SK-N-SH treated with all-trans-retinoic acid at 6 μM for 48 hours (cell line): ENCODE results near the gene TMEM151B.

Source experiments
- GLIS3 ChIP-seq: fragments of 250-450 bp; sonication (Bioruptor Pico); IDR thresholded peaks from 2 replicates; pipeline ENCODE4 v1.5.0; 2020; ENCODE audit warnings: mild to moderate bottlenecking, moderate library complexity
- OSR1 ChIP-seq: fragments of 250-450 bp; sonication (Bioruptor Pico); IDR thresholded peaks from 2 replicates; pipeline ENCODE4 v1.8.0; 2022; ENCODE audit warnings: moderate library complexity, mild to moderate bottlenecking, inconsistent platforms
- TOX ChIP-seq: fragments of 250-450 bp; sonication (Bioruptor Pico); IDR thresholded peaks from 2 replicates; pipeline ENCODE4 v1.8.0; 2021; ENCODE audit warnings: mild to moderate bottlenecking, moderate library complexity, borderline replicate concordance
- ZNF8 ChIP-seq: fragments of 450-650 bp; formaldehyde crosslinking; IDR thresholded peaks from 2 replicates; pipeline ENCODE4 v1.5.0; 2020; ENCODE audit warnings: mild to moderate bottlenecking, moderate library complexity
- TF ChIP-seq, protein P1 (sequence below): fragments of 250-450 bp; sonication (Bioruptor Pico); IDR thresholded peaks from 2 replicates; pipeline ENCODE4 v1.8.0; 2021; ENCODE audit warnings: low read depth, mild to moderate bottlenecking, moderate library complexity, borderline replicate concordance

DNA sequence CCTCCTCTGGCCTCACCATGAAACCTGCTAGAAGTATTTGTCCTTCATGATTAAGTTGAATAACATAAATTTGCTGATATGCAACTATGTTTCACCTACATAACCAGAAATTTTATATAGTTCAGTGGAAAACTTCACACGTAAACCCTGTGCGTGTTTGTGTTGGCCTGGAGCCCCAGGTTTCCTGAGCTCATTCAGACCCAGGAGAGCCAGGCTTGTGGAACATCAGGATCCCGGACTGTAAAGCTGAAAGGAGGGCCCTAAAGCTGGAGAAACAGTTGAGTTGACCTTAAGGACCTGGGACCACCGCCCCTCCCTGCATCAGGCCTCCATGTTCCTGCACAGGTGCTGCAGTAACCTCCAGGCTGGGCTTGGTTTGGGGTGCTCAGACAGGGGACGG, 69.1 kb downstream of the TMEM151B start:
- TF ChIP-seq TOX (CRISPR knock-in tag): no peak
- TF ChIP-seq OSR1: no peak
- TF ChIP-seq ZNF8: no peak
- TF ChIP-seq GLIS3 (CRISPR knock-in tag): no peak
- TF ChIP-seq, protein P1, sequence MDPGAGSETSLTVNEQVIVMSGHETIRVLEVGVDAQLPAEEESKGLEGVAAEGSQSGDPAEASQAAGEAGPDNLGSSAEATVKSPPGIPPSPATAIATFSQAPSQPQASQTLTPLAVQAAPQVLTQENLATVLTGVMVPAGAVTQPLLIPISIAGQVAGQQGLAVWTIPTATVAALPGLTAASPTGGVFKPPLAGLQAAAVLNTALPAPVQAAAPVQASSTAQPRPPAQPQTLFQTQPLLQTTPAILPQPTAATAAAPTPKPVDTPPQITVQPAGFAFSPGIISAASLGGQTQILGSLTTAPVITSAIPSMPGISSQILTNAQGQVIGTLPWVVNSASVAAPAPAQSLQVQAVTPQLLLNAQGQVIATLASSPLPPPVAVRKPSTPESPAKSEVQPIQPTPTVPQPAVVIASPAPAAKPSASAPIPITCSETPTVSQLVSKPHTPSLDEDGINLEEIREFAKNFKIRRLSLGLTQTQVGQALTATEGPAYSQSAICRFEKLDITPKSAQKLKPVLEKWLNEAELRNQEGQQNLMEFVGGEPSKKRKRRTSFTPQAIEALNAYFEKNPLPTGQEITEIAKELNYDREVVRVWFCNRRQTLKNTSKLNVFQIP (CRISPR knock-in tag): no peak
